Activated CD4-positive, alpha-beta T cell treated with anti-CD3 and anti-CD28 coated beads, Interleukin-2, amount 50 U/mL, for 4 hours (primary cell): ENCODE results near the gene TRABD2B.

ENCODE experiments used
- DNase-seq, 2 experiments: peaks; one replicate each; pipeline ENCODE4 v3.0.0-alpha.2; 2020

The TRABD2B gene

DNA sequence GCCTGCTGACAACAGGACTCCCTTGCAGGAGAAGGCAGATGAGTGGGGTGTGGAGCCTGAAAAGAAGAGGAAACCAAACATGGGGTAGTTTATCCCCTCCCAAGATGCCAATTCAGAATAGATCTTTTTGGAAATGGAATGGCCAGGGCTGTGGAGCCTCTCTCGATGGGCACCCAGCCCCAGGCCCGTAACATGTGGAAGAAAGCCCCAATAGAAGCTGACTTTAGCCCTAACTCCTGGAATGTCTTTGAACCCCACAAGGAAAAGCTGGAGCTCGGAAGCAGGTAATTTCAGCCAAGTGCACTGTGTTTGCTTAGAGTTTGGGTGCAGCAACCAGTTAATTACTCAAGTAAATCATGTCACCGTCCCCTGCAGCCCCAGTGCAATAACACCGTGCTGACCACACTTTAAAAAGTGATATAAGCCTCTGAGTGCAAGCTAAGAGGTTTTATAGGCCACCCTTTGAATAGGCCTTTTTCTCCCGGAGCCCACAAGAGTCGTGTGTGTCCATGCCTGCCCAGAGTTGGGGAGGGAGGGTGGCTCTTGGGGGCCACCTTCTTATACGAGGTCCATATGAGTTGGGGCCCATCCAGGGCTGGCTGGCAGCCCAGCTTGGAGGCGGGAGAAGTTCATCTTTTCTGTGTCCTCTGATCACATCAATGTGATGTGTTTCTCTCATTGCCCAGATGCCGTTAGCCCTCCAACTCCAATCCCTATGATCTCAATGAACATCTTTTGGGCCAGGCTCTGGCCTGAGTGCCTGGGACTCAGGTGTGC is 153.2 kb downstream of the TRABD2B start:
- no peak for DNase-seq

DNA sequence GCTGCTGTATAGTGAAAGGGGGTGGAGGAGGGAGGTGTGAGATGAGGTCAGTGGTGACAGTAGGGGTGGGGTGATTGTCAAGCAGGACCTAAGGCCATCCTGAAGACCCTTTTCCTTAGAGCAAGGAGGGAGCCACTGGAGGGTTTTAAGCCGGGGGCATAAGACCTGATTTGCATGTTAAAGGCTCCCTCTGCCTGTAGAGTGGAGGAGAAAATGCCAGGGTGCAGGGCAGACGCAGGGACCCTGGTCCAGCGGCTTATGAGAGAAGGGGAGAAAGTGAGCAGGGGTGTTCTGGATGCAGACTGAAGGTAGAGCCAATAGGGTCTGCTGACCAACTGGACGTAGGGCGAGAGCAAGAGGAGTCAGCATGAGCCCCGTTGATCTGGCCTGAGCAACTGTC is 154.1 kb downstream of the TRABD2B start:
- DNase-seq: no peak

DNA sequence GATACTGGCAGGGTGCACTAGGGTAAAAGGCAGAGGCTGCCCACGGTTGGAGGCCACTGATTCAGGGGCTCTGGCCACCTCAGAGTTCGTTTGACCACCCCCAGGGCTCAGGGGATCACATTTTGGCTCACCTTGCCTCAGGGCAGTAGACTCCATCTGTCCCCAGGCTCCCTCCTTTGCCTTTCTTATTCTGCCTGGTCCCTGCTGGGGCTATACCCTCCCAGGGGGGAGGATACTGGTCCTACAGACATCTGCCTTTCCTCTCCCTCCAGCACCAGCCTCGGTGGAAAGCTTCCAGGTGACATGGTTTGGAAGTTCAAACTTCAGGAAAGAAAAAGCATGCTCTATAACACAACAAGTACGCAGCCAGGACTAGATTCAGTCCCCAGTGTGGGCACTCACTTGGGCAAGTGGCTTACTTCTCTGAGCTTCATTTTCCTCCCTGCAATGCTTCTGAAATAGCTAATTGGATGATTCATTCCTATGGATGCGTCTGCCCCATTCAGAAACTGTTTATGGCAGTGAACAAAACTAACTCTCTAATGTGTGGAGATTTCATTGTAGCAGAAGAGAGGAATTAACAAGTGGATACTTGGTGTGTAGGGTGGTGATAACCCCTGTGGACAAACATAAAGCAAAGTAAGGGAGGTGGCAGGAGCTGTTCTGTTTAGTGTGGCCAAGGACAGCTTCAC is 154.8 kb downstream of the TRABD2B start:
- no peak for DNase-seq

DNA sequence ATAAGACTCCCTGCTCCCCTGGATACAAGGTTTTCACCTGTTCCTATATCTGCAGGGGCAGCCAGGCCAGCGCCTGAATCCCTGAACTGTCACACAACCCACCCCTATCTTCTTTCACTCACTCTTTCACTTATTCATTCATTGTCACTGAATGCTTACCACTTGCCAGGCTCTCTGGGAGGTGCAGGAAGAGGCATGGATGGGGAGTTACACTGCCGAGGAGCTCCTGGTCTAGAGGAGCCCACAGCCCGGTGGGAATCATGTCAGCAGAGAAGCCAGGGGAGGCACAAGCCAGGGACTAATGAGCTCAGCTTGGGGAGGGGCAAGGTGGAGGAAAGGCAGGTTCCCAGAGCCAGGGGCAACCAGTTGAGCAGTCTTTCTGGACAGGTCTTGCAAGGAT is 155.8 kb downstream of the TRABD2B start:
- no peak for DNase-seq

DNA sequence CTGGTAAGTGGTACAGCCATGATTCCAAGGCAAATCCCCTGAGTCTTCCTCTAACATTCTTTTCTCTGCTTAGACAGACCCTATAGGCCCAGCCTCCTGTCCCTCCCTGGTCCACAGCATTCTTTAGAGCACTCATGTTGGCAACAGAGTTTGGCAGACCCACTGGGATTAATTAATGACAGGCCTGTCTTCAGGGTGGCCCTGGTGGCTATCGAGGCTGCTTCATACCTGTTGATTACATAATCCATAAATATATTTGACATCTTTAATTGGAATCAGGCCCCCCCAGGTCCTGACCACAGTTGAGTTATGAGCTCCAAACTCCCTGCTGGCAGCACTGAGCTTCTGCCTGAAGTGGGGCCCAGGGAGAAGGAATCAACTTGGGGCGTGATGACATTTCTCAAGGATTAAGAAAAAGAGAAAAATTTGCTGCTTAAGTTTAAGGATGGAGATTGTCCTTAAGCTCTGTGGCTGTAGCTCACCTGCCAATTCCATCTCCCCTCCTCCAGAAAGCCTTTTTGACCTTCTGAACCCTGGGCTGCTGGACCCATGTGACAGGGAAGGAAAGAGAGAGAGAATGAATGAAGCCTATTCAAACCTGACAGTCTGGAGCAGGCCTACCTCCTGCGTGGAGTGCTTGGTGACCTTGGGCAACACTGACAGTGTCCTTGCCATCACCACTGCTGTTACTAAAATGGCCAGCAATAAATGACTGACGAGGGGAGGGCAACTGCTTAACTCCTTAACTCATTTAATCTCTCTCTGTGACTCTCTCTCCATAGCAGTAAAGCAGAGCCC is 156.6 kb downstream of the TRABD2B start:
- DNase-seq: no peak

DNA sequence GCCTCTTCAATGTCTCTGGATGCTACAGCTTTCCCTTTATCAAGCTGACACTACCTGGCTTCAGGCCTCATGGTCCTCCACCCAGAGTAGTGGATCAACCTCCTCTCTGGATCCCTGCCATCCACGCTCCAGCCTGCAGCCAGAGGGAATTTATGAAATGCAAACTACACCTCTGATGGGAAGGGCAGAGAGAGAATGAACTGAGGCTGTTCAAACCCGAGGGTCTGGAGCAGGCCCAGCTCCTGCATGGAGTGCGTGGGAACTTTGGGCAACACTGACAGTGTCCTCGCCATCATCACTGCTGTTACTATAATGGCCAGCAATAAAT is 157.8 kb downstream of the TRABD2B start:
- no peak for DNase-seq

DNA sequence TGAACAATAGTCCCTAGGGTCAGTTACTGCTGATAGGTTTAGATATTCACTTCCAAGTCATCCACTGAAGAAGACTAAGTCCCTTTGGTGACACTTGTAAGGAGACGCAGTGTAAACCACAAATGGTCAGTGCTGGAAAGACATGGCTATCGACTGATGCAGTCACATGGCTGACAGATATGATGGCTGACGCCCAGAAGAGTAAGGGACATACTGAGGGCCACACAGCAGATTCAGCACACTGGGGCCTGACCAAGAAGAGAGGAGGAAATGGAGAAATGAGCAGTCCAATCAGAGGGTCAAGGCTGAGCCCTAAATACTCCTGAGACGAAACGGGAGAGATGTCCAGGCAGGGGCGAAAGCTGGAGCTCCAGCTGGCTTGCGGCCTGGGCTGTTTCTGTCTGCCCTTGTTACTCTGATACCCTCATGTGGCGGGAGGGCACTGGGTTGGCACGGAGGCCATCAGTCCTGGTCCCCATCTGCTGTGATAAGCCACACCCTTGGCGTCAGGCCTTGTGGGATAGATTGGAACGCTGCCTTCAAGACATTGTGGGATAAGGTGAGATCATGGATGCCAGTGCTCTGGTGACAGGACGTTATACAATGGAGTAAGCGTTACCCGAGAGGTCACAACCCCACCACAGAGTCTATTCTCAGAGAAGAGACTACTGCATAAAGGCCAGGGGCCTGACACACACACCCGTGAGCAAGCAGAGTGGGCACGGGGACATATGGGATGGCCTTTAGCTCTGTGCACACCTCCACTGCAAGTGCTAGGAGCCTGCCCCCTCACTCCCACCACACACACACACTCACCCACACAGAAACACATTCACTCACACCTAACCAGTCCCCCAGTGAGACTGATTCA is 158.4 kb downstream of the TRABD2B start:
- DNase-seq: no peak

DNA sequence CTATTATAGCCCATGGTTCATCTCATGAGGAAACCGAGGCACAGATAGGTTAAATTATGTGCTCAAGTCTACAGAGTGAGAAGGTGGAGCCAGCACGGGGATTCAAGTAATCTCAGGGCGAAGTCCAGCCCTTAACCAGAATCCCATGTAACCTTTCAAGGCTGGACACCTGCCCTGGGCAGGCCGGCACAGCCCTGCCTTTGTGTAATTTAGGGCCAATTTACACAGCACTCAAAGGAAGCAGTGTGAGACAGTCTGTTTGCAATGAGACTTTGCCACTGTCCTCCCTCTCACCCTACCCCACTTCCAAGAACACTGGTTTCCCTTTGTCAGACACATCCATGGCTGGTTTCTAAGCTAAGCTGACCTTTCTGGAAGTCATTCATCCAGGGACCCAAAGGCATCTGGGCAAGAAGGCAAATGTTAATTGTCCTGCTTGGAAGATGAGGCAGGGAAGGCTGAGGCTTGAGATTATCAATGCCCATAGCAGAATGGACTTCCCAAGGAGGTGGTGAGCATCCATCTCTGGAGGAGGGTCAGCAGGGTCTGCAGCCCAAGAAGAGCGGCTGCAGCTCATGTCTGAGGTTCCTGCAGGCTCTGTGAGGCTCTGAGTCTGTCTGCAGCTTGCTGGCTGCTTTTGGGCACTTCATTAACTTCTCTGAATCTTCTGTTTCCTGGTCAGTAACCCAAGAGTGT is 159.2 kb downstream of the TRABD2B start:
- no peak for DNase-seq

DNA sequence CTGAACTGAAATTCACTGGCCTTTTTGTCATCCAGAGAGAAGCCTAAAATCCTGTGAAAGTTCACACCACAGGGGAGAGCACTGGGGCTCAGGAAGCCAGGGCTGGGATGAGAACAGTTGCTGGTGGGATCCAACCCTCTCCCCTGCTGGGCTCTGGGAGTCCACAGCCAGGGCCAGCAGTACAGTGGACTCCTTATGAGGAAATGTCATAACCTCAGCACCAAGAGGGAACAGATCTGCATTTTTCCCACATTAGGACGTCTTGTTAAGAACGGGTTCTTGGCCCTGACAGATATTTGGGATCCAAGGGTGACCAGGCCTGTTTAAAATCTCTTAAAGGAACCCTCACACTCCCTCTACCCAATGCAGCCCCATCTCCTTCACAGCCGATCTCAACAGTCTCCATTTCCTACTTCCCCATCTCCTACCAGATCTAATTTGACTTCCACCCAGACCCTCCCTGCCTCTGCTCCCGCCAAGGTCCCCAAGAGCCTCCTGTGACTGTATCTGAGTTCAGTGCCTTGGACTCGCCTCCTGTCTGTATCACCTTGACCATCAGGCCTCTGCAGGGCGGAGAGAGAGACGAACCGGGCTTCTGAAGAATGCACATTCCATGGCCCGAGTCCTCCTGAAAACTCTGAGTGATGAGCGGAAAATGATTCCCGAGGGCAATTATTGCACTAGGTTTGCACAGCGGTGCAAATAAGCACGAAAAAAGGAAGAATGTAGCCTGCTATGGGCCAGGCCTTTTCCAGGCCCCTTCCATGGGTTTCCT is 159.9 kb downstream of the TRABD2B start:
- DNase-seq: no peak

DNA sequence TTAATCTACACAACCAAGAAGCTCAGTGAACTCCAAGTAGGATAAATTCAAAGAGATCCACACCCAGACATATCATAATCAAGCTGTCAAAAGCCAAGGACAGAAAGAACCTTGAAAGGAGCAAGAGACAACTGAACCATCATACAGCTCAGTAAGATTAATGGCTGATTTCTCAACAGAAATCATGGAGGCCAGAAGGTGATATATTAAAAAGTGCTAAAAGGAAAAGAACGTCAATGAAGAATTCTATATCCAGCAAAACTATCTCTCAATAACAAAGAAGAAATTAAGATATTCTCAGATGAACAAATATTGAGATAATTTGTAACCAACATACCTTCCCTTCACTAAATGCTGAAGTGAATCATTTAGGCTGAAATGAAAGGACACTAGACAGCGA is 161.8 kb downstream of the TRABD2B start:
- no peak for DNase-seq

DNA sequence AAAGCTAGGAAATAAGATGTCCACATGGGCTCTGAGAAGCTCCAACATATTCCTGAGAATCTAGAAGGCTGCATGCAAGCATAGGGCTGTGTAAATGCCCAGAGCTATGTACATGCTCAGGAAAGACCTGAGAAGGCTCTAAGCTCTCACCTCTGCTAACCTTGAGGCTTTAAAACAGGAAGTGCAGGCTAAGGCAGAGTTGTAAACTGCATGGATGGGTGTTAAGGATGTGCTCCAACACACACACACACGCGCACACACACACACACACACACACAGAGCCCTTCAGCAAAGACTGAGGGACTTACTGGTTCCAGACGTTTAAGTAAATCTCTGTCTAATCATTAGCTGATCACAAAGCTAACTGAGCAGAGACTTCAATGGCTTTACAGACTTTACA is 162.9 kb downstream of the TRABD2B start:
- DNase-seq: no peak

DNA sequence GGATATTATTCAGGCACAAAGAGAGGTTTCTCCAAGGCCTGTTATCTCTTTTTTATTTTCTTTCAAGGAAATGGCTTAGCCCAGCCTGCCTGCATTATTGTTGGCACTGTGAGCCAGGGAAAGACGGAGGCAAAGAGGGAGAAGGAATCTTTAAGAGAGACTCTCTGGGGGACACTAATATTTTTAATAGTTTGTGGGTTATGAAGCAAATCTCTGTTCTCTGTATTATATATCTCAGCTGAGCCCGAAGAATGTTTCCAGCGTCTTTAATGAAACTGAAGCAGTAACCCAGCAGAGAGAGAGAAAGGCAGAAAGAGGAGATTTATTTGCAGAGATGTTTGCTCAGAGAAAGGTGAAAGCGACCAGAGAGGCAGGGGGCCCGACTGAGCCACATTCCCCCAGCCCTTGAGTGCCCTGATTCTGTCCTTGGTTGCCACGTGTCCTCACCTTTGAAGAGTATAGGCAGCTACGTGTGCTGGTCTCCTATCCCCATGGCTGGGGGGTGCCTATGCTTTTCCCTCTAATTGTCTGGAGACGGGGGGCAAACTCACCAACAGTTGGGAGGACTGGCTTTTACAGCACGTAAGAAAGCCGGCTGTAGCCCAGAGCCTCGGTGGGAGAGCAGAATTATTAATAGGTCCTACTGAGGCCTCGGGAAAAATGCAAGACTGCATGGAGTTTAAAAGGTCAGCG is 166.4 kb downstream of the TRABD2B start:
- no peak for DNase-seq

DNA sequence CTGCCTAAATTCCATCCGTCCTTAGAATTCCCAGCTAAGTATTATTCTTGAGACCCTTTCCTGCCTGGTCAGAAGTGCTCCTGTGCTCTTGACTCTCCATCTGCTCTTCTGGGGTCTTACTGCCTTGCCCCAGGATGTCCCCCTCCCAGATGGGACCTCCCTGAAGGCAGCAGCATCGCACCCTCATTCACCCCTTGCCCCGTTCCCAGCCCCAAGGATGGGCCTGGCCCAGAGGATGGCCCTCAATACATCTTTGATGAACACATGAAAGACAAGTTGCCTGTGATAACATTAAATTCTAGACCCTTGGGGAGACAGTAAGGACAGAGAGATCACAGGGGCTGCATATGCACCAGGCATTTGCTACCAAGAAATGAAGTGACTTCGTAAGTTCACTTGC is 167.2 kb downstream of the TRABD2B start:
- DNase-seq: no peak

DNA sequence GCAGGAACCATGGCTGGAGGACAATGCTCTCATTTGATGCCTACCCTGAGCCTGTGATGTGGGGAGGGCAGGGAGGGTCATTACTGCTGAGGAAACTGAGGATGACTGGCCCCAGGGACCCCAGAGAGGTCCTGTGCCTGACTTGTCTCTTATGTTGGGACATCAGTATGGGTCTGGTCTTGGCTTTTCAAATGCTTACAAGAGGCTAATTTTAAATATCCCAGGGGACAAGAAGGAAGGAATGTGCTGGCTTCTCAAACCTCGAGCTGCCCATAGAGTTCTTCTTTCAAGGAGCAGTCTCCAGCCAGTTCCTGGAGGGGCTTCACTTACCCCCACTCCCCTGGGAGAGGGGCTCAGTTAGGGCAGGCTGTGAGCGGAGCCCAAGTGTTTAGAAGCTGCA is 168.2 kb downstream of the TRABD2B start:
- DNase-seq: no peak

DNA sequence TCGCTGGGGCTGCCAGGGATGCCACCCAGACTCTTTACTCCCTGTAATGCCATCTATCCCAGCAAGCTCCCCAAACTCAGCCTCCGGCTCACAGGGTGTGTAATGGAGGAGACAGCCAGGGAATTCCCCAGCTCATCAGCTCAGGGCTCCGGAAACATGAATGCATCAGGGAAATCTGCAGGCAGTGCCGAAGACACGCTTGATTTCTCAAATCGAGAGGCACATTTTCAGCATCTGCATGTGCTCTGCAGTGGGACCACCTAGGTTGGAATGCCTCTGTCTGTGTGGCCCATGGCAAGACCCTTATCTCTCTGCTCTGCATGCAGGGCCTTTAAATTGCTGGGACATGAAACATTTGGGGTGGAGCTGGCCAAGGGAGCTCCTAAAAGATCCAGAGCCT is 170.1 kb downstream of the TRABD2B start:
- no peak for DNase-seq

DNA sequence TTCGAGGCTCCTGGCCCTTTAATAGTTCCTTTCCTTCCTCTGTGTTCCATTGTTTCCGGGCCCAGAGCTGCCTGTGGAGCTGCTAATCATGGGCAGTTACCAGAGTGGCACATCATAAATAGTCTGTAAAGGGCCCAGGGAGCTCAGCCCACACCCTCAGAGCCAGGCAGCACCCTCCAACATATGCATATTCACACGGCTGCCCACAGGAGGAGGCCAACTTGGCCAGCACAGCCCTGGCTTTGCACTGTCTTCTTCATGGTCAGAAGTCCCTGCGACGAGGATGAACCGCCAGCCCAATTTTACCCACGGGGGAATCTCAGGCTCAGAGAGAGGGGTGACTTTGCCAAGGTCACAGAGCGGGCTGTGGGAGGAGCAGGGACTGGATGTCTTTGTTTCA is 172.5 kb downstream of the TRABD2B start:
- DNase-seq: no peak

DNA sequence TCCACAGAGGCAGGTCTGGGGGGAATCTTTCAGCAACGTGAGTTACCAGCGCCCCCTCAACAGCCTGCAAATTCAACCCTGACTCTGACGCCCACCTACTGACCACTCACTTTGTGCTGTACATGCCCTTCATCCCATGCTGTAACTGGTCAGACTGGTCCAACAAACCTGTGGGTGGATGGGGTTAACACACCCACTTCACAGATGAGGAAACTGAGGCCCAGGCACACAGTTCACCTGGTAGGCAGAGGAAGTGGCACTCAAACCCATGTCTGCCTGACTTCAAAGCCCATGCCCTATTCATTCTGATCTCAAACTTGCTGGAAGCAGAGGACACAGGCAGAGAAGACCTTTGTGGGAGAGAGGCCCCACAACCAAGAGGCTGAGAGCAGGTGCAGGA is 172.9 kb downstream of the TRABD2B start:
- no peak for DNase-seq

DNA sequence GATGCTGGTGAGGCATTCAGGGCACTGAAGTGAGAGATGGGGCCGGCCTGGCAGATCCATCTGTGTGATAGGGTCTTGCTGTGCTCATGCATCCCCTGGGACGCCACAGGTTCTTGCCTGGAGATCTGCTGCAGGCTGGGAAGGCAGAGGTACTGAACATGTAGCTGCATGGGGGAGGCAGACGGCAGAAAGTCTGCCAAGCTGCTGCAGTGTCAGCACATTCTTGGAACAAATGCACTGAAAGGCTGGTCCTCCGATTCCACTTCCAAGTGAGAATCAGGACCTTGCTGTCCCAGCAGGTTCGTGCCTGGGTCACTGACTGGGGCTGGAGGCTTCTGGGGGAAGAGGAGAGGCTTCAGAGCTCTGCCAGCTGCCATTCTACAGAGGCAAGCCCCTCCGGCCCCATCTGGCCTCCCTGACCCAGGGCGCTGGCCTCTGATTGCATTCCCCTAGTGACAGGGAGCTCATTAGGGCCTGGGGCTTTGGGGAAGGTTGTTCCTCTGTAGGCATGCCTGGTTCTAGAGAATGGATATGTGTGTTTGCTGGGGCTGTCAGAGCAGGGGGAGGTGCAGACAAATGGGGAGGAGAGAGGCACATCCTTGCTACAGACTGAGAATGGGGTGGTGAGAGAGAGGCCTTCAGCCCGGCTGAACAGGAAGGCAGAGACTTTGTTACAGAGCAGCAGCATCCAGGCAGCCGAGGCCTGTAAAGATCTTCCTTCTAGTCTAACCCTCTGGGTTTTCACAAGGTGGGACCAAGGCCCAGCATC is 174.0 kb downstream of the TRABD2B start:
- DNase-seq: no peak

DNA sequence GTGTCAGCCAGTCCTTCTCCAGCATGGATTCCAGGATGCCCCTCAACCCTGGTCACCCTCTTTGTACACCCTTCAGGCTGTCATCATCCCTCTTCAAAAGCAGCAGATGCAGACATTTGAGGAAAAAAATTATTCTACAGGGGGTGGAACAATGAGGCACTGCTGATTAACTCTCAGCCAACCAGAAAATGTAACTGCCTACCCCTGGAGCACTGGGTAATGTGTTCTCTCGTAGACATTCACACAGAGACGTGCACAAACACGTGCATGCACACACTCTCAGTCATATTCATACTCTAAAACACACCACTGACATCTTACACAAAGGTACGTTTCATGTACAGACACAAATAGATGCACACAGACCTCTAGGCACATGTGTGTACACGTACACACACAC is 175.4 kb downstream of the TRABD2B start:
- no peak for DNase-seq

DNA sequence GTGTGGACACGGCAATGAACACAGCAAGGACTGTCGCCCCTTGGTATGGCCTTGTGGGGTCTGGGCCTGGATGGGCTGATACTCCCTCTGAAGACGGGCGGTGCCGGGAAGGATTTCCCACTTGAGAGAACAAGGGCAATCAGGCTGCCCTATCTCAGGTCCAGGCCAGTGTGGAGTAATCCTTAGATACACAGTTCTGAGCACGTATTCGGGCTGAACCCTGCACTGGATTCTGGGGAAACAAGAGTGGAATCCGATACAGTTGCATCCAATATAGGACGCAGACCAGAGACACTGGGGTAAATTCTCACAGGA is 177.7 kb downstream of the TRABD2B start:
- no peak for DNase-seq
